ENCODE data around the gene ARRDC1. TPM values are rescaled to one million over a fixed set of nuclear protein-coding genes. Genes with fewer than 3 reads are reported as not detected.
A peak's percentile ranks its signal among the peaks of the same experiment; 100 is the strongest.
"Not testable (repeated sequence)": the region's sequence is repeated elsewhere in the genome, so short reads cannot be mapped to it uniquely, and the experiment has no call there.

ARRDC1 gene
- total RNA-seq, 1 experiment from 2014 or later, result 11.9 TPM

DNA sequence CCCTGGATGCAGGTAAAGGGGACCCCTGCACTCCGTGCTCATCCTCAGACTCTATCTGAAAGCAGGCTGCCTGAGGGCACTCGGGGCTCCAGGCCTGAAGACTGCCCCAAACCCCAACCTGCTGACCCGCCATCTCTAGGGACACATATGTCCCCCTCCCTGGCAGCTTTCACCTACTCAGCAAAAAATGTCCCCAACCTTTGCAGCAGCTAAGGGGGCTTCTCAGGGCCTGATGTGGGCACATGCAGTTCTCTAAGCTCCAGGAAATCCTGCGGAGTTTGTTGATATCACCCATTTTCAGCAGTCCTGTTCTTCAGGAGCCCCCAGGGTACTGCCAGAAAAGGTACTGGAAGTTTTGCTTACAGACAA lies 24.5 kb upstream of the ARRDC1 start:
- no peaks in the 10 kb centered on the region for H3K27me3 ChIP-seq
- H3K9me3 ChIP-seq, result no peaks in the 10 kb centered on the region
- H3K36me3 ChIP-seq, result peaks cover 28% of the 10 kb centered on the region
- no peak overlapping the region for H3K4me3 ChIP-seq
- DNase-seq, result no peak

DNA sequence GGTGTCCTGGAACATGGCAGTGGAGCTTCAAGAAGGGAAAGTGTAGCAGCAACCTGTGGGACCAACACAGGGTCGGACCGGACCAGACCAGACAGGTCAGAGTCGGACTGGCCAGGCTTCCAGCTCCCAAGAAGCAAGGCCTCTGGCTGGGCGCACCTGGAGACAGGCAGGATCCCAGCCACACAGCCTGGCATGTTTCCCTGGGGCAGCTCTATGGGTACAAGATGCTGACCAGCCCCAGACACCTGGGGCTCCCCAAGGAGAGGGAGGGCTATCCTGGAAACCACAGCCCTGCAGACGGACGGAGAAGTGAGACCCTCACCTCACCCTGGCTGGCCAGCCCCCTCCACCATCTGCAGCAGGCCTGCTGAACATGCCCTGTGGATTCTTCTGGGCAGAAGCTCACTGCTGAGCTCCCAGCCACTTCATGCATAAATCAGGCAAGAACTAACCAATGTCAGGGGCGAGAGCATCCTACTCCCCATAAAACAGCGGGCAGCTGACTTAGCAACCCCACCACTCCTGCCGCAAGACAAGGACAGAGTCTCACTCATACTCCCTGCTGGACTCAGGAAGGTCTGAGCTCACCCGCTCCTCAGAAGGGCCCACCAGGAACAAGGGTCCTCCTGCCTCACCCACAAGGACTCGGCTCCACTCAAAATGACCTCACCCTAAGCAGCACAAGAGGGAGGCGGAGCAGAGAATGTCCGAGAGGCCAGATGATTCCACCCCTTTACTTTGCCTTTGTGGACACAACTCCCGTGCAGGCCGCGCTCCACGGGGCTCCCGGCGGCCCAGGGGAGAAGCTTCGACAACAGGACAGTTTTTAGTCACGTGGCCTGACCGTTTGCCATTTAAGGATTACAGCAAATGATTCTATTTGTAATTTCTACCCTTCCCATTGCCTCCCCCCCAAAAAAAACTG lies 23.9 kb upstream of the ARRDC1 start:
- no peak overlapping the region for H3K4me3 ChIP-seq
- no peaks in the 10 kb centered on the region for H3K9me3 ChIP-seq
- no peaks in the 10 kb centered on the region for H3K27me3 ChIP-seq
- peaks cover 22% of the 10 kb centered on the region for H3K36me3 ChIP-seq
- no peak for DNase-seq

DNA sequence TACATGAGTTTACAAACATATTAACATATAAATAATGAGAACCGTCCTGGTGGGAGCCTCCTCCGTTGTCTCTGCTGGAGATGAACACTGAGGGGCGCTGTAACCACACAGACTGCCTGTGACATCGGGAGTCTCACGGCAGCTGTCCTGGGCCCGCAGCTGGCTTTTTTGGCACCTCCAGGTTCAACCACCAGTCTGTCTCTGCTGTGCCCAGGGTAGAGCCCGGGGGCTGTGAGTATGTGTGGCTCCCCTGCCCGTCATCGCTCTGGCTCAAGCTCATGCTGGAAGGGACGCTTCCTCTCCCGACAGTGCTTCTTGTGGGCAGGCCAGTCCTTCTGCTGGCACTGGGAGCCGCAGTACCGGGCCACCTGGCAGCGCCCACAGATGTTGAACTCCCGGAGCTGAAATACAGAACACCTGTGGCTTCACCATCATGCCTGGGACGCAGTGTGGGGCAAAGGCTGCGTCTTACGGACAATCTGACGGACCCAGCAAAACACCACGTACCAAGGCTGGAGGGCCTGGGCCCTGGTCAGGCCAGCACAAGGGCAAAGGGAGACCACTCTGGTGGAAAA lies 23.1 kb upstream of the ARRDC1 start:
- Histone ChIP-seq H3K4me3 (no peak overlapping the region), H3K27me3 (no peaks in the 10 kb centered on the region), H3K9me3 (no peaks in the 10 kb centered on the region), H3K36me3 (peaks cover 29% of the 10 kb centered on the region)
- no peak for DNase-seq

DNA sequence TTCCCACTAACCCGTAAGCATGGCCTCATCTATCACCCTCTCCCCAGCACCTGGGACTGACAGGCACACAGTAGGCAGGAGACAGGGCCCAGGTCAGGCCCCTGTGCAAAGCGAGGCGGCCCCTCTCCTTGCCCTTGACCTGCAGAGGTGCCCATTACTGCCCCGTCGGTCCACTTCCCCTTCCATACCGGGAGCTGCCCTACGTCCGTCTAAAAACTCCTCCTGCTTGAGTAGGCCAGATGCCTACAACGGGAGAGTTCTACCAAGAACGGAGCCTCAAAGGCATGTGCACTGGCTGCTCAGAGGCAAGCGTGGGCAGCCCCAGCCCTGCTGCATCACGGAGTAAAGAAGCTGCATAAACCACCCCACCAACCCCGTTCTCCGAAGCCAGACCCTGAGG lies 22.1 kb upstream of the ARRDC1 start:
- DNase-seq, result no peak
- Histone ChIP-seq H3K36me3 (peaks cover 39% of the 10 kb centered on the region), H3K27me3 (no peaks in the 10 kb centered on the region), H3K4me3 (no peak overlapping the region), H3K9me3 (no peaks in the 10 kb centered on the region)

DNA sequence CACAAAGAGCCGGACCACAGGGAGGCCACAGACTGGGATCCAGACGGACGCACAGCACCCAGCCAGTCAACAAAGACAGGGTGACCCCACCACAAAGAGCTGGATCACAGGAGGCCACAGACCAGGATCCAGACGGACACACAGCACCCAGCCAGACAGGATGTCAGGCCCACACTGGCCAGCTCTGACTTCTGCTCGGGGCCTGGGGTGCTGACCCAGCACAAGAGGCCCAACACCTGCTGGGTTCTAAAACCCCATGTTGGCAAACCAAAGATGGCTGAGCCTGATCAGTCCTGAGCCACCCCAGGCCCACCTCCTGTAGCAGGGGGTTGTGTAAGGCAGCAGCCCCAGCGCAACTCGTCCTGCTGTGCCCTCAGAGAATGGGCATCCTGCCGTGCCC lies 21.5 kb upstream of the ARRDC1 start:
- peaks cover 43% of the 10 kb centered on the region for H3K36me3 ChIP-seq
- H3K27me3 ChIP-seq, result no peaks in the 10 kb centered on the region
- no peak overlapping the region for H3K4me3 ChIP-seq
- no peak for DNase-seq
- H3K9me3 ChIP-seq, result no peaks in the 10 kb centered on the region

DNA sequence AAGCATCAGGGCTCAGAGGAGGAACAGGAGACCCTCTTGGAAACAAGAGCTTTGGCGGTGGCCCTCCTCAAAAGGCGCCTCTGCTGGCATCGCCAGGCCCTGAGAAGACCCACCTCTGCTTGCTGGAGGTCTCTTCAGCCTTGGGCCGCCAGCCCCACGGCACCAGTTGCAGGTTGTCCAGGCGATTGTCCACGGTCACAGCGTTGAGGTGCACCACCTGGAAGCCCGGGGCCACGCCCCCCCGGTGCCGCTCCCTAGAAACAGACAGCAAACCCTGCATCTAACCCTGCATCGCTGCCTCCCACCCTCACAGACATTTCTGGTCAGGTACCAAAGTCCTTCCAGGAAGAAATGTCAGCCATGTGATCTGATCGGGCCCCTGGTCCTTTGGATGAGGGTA lies 18.6 kb upstream of the ARRDC1 start:
- no peak for DNase-seq
- Histone ChIP-seq H3K4me3 (no peak overlapping the region), H3K36me3 (peaks cover 47% of the 10 kb centered on the region)

DNA sequence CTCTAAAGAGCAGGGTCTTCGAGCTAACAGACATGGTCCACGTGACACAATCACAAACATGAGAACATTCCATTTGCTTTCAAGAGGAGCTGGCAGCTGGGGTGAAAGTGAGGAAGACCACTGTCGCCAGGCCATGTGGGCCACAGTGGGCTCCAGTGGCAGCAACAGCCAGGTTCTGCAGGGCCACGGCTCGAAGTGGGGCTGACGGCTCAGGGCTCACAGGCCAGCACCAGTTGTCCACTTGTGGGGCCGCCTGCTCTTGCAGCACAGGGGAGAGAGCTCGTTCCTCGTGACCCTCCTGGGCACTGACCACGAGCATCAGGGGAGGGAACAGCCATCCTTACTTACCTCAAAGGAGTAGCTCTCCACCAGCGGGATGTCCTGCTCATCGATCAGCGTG lies 17.2 kb upstream of the ARRDC1 start:
- H3K36me3 ChIP-seq, result peaks cover 41% of the 10 kb centered on the region
- DNase-seq, result no peak
- no peaks in the 10 kb centered on the region for H3K9me3 ChIP-seq
- no peak overlapping the region; the same call in 1 of the 2 replicates for H3K4me3 ChIP-seq
- no peaks in the 10 kb centered on the region for H3K27me3 ChIP-seq

More for the DNA sequence above, 18.6 kb upstream of the ARRDC1 start:
- H3K9me3 ChIP-seq, result no peaks in the 10 kb centered on the region
- H3K27me3 ChIP-seq, result no peaks in the 10 kb centered on the region

DNA sequence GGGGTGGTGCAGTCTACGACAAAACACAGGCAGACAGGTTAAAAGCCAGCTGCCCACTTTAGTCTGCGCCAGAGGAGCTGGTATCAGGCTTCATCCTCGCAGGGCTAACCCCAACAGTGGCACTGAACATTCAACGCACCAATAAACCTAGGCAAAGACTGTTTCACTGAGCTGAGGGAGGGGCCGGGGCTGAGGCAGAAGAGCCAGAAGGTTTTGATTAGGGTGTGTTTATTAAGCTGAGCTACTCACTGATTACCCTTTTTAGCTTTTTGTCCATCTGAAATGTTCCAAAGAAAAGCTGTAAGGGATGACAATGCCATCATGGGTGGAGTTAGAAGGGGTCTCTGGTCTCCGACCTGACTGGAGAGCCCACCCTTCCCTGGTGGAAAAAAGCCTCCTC lies 16.6 kb upstream of the ARRDC1 start:
- H3K9me3 ChIP-seq, result no peaks in the 10 kb centered on the region
- peaks cover 37% of the 10 kb centered on the region for H3K36me3 ChIP-seq
- no peak for DNase-seq
- H3K27me3 ChIP-seq, result no peaks in the 10 kb centered on the region
- H3K4me3 ChIP-seq, result peak overlapping the region; percentile 70

DNA sequence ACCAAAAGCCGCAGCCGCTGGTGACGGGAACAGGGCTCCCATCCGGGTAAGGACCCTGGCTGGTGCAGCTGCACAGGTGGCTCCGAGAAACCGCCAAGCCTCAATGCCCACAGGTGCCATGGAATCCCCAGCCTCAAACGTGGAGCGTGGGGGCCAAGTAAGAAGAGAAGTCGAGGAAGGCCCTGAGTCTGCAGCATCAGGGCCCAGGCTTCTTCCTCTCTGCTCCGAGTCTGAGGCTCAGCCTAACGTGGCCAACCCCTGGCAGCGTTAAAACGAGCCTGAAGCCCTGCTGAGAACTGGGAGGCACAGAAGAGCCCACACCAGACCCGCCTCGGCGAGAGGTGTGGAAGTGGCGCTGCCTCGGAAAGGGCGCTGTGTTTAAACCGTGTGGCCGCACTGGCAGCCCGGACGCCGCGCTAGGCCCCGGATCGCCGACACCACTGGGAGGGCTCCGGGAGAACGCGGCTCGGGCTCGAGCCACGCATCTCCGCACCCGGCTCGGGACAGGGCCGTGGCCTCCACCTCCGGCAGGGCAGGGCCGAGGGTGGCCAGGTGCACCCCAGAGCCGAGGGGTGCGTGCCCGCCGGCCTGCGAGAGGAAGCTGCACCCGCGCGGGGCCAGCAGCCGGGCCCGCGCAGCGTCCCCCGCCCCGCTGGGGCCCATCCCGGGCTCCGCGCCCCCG lies 15.9 kb upstream of the ARRDC1 start:
- no peaks in the 10 kb centered on the region for H3K27me3 ChIP-seq
- DNase-seq, result no peak

DNA sequence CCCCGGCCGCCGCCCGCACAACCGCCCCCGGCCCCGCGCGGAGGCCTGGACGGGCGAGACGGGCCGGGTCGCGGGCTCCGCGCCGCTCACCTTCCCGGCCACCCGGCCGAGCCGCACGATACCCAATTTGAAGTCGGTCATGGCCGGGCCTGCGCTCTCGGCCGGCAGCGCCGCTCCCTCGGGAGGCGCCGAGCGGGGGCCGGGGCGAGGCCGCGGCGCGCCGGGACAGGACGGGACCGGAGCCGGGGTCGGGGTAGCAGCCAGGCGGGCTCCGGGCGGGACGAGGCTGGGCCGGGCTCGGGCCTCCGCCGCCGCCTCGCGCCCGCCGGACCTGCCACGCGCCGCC lies 15.4 kb upstream of the ARRDC1 start:
- peak overlapping the region; percentile 70 for H3K4me3 ChIP-seq
- peaks cover 32% of the 10 kb centered on the region for H3K36me3 ChIP-seq
- no peaks in the 10 kb centered on the region for H3K27me3 ChIP-seq
- DNase-seq, result no peak
- H3K9me3 ChIP-seq, result no peaks in the 10 kb centered on the region

More for the DNA sequence above, 15.9 kb upstream of the ARRDC1 start:
- Histone ChIP-seq H3K9me3 (no peaks in the 10 kb centered on the region), H3K36me3 (peaks cover 36% of the 10 kb centered on the region), H3K4me3 (peak overlapping the region; percentile 70)

DNA sequence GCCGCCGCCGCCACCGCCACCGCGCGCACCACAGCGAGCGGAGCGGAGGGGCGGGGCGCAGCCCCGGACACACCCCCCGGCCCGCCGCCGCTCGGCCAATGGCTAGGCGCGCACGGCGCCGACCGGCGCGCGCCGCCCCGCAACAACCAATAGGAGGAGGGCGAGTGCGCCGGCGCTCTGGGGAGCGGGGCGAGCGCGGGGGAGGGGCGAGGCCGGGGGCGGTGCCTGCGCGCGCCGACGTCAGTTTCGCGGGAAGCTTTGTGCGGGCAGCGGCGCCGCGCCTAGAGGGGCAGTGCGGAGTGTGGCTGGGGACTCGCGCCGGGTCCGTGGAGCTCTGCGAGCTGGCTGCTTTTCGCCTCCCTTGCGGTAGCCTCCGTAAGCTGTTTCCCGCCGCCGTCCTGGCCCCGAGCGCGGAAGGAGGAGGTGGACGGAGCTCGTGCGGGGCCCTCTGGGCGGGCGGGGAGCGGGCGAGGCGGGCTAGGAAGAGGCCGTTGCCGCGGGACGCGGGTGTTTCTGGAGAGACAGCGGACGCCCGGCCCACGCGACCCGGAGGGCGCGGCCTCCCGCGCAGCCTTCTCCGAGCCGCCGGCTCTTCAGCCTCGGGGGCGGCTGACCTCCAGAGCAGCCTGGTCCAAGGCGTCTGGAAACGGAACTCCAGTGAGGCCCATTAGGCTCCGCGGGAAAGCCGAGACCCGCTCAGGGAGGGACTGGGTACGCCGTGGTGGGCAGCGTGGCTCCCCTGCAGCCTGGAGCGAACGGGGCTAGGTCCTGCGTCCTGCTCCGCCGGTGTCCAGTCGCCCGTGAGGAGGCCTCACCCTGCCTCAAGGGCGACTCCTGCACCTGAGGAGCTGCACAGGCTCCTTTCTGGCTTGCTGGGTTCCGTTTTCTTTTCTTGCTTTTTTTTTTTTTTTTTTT lies 14.8 kb upstream of the ARRDC1 start, which contains the start of gene ZMYND19:
ZMYND19 (minus strand) TSS at position 44 of the 915 bp plus-strand sequence. CDS start 249 bp downstream, outside the sequence.
- H3K4me3 ChIP-seq, result peak within 1 kb of the TSS; percentile 81
- H3K27me3 ChIP-seq, result no peaks in the 10 kb centered on the region
- H3K9me3 ChIP-seq, result no peaks in the 10 kb centered on the region
- H3K36me3 ChIP-seq, result peaks cover 32% of the 10 kb centered on the region
- DNase-seq, result peak; percentile 80

DNA sequence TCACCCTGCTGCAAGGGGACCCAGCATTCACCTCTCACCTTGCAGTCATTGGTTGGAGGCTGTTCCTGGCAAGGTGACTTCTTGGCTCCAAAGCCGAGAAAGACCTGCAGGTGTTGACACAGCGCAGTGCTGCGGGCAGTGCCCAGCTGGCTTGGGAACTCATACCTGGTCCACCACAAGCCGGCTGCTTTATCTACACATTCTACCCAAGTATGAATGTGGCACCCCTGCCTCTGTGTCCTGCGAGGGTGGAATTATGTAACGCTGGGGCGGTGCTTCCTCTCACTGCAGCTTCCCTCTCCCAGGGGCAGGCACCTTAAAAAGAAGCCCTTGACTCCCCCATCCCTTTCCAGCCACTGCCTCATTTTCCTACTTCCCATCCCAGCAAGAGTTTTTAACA lies 12.7 kb upstream of the ARRDC1 start:
- DNase-seq, result no peak
- H3K9me3 ChIP-seq, result no peaks in the 10 kb centered on the region
- no peaks in the 10 kb centered on the region for H3K27me3 ChIP-seq
- no peak overlapping the region for H3K4me3 ChIP-seq
- H3K36me3 ChIP-seq, result peaks cover 19% of the 10 kb centered on the region

DNA sequence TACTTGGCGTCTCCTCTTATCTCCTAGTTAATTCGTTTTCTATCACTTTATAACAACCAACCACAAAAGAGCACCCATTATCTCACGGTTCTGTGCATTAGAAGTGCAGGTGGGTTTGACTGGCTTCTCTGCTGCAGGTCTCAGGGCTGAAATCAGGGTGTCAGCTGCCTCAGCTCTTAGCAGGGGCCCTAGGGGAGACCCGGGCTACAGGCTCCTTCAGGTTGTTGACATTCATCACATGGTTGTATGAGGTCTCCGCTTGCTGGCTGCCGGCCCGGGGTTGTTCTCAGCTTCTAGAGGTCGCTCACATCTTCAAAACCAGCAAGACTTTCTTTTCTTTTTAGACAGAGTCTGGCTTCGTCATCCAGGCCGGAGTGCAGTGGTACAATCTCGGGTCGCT lies 12.3 kb upstream of the ARRDC1 start:
- no peaks in the 10 kb centered on the region for H3K9me3 ChIP-seq
- H3K27me3 ChIP-seq, result no peaks in the 10 kb centered on the region
- DNase-seq, result no peak
- H3K4me3 ChIP-seq, result no peak overlapping the region
- H3K36me3 ChIP-seq, result peaks cover 15% of the 10 kb centered on the region

DNA sequence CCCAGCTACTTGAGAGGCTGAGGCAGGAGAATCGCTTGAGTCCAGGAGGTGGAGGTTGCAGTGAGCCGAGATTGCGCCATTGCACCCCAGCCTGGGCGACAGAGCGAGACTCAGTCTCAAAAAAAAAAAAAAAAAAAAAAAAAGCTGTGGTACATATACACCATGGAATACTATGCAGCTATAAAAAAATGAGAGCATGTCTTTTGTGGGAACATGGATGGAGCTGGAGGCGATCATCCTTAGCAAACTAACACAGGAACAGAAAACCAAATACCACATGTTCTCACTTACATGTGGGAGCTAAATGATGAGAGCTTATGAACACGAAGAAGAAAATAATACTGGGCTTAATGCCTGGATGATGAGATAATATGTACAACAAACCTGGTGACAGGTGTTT lies 8.9 kb upstream of the ARRDC1 start:
- H3K9me3 ChIP-seq, DNase-seq, H3K27me3 ChIP-seq, H3K4me3 ChIP-seq, H3K36me3 ChIP-seq: not testable (repeated sequence)

DNA sequence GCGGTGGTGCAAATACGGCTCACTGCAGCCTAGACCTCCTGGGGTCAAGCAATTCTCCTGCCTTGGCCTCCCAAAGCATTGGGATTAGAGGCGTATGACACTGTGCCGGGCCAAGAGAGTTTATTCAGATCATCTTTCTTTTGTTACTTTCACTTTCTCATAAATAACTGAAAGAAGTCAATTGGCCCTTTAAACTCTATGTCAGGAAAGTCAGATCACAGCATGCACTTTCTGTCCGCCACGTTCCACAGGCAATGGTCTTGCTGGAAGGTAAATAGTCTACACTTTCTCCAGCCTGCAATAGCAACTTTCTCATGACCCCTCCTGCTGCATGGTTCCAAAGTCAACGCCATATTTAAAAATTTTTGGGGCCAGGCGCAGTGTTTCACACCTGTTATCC lies 6.5 kb upstream of the ARRDC1 start:
- H3K4me3 ChIP-seq, result no peak overlapping the region
- no peaks in the 10 kb centered on the region for H3K9me3 ChIP-seq
- no peaks in the 10 kb centered on the region for H3K36me3 ChIP-seq
- no peaks in the 10 kb centered on the region for H3K27me3 ChIP-seq
- no peak for DNase-seq

DNA sequence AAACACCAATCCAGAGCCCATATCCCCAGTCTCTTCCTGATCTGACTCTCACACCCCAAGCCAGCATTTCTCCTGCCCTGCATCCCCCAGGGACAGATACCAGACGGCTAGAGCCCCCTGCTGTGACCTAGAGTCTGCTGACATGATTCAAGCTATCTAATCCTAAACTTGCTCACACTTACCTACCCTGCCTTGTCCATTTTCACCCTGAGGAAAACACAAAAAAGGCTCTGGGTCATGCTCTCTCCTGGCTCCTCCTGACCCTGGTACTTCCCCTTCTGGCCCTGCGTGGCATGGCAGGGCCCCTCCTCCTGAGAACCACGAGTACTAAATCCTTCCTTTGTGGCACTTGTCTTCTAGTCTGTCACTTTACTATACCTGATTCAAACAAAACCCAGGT lies 2.8 kb upstream of the ARRDC1 start:
- Histone ChIP-seq H3K9me3 (no peaks in the 10 kb centered on the region), H3K36me3 (no peaks in the 10 kb centered on the region), H3K4me3 (no peak overlapping the region), H3K27me3 (no peaks in the 10 kb centered on the region)
- DNase-seq, result no peak

DNA sequence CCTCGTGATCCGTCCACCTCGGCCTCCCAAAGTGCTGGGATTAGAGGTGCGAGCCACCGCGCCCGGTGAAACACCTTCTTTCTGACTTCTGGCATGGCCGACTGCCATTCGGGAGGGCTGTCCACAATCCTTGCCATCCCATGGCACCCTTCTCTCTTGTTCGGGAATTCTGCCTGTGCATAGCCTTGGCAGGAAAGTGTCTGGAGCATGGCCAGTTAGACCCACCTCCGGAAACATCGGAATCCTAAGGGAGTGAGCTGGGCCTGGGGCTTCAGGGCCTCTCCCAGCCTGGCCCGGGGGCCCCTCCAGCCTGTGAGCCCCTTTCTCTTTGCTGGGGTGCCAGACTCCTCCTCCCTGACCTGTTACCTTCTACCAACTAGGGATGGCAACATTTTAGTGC lies 1.6 kb upstream of the ARRDC1 start:
- no peaks in the 10 kb centered on the region for H3K27me3 ChIP-seq
- no peak overlapping the region for H3K4me3 ChIP-seq
- H3K36me3 ChIP-seq, result no peaks in the 10 kb centered on the region
- no peaks in the 10 kb centered on the region for H3K9me3 ChIP-seq
- no peak for DNase-seq

Measured in MG63 (cell line).